Dedifferentiated amniotic fluid mesenchymal stem cell (primary cell): Measurements from ENCODE around the gene TNFRSF25.
"Not testable (repeated sequence)": the region's sequence is repeated elsewhere in the genome, so short reads cannot be mapped to it uniquely, and the experiment has no call there.

Experiments
- DNase-seq: peaks from one replicate; pipeline ENCODE4 v3.0.0-alpha.2; 2016; ENCODE audit errors: extremely low spot score

Gene TNFRSF25

DNA sequence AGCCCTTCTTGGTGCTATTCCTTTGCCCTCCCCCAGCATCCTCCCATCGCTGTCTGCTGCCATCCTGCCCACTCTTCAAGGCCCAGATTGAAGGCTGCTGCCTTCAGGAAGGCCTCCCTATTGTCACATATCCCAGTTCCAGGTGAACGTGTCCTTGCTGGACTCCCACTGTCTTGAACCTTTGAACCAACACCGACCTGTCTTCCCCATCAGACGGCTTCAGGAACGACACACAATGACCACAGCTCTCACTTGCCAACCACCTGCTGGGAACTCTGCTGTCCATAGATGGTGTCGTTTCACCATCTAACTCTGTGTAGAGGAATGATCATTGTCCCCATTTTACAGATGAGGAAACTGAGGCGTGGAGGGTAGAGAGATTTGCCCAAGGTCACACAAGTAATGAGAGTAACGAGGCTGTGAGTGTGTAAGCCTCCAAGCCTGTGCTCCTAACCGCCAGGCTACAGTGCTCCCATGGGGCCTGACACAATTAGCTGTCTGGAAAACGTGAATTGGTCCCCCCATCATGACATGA, 35.4 kb upstream of the TNFRSF25 start:
- DNase-seq: no peak

DNA sequence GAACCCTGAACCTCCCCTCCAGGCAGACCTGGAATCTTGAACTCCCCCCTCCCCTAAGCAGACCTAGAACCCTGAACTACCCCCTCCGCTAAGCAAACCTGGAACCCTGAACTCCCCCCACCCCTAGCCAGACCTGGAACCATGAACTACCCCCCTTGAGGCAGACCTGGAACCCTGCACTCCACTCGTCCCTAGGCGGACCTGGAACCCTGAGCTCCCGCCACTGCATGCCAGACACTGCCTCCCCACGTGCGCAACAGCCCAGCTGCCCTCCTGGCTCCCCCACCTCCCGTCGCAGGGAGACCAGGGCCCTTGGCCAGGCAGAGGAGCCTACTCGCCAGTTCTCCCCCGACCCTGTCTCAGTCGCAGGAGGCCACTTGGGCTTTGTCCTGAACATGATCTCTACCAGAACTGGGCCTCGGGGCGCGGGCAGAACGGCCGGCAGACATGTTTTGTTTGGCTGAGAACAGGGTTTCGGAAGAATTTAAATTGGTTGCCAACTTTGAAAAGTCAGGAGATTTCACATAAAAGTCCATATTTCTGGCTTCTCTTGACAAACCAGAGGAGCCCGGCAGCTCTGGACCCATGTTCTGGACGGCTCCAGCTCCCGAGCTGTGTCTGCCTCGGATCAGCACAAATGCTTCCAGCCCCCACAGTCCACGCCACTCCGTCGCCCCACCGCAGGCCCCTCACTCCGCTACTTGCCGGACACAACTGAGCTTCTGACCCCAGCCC, 34.7 kb upstream of the TNFRSF25 start:
- no peak for DNase-seq

DNA sequence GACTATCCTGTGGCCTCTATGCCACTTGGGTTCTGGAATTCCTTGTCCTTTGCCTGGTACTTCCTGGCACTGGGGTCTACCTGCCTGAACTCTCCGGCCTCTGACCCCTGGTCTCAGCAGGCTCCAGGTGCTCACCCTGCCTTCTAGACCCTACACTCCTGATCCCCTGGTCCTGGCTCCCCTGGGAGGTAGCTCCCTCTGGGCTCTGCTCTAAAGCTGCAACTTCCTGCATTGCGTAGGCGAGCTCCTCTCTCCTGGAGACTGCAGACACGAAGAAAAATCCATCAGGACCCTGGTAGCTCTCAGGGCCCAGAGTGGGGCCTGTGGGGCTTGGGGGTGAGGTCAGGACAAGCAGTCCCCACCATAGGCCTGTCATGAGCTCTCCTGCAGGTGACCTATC, 33.3 kb upstream of the TNFRSF25 start:
- DNase-seq: no peak

DNA sequence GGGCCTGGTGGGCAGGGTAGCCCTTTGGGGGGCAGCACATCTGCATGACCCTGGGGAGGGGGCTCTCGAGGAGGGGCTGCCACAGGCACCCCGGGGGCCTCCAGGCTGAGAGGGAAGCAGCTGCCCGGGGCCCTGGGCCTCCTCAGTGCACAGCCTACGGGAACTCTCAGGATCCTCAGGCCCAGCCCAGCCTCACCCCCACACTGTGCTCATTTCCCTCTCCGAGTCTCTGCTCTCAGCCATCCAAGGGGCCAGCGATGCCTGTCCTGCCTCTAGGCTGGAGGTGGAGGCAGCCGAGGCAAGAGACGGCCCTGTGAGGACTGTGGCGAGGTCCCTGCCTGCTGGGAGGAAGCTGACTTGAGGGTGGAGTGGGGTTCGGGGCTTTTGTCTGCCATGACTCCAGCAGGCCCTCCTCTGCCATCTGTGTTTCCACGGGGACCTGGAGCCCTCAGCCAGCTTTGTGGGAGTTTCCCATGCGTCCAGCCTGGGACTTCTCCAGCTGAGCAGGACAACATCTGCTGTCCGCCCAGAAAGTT, 32.7 kb upstream of the TNFRSF25 start:
- DNase-seq: no peak

DNA sequence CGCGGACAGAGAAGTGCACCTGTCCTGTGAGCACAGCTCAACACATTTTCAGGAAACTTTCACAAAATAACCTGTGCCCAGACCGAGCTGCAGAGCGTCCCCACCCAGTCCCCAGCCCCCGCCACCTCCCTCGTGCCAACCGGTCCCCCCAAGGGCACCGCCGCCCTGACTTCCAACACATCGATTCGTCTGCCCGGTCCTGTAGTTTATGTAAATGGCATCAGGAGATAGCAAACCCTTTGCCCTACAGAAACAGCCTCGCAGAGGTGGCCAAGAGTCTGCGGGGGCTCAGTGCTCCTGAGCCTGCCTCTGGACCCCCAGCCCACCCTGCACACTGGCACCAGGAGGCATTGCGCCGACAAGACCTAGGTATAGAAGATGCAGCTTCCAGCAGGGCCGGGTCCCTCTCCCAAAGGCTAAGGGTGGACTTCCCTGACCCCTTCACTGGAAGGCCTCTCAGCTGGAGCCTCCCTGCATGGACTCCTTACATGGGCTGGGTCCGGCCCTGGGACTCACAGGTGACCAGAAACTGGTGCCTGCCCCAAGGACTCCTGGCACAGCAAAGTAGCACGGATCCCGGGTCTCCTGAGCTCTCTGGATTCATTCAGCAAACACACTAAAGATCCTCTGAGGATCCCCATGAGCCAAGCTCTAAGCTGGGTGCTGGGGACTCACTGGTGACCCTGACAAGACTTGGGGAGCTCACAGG, 32.0 kb upstream of the TNFRSF25 start:
- DNase-seq: no peak

DNA sequence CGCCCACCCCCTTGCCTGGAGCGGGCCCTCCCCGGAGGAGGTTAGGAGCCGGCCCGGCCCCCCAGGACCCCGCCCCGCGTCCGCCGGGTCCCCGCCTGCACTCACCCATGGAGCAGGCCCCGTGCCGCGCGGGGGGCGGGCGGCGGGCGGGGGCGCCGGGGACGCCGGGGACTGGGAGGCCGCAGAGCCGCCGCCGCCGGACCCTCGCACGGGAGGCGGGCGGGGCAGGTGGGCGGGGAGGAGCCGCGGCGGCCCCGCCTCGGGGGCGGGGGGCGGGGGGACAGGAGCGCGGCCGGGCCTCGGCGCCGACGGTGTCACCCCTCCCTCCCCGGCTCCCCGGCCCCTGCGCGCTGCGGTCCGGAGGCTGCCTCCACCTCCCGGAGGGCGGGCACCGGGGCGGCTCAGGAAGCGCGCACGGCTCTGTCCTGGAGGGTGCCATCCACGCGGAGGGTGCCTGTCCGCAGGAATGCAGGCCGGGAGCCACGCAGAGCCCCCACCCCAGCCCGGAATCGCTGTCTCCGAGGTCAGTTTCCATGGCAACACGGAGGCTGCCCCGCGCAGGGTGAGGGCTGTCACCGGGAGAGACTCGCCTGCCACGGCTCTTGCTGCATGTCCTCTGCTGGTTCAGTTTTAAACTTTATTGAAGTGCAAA, 31.4 kb upstream of the TNFRSF25 start:
- no peak for DNase-seq

DNA sequence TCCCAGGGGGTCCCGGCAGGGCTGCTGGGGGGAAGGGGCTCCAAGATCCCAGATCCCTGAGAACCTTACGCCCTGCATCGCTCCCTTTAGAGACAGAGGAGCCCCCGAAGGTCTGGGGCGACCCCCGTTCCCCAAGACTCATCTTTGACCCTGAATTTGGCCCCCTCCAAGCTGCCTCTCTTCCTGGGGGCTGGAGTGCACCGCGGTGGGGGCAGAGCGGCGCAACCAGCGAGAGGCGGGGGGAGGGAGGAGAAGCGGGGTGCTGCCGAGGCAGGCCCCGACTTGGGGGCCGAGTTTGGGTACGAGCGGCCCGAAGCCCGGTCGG, 30.9 kb upstream of the TNFRSF25 start:
- no peak for DNase-seq

DNA sequence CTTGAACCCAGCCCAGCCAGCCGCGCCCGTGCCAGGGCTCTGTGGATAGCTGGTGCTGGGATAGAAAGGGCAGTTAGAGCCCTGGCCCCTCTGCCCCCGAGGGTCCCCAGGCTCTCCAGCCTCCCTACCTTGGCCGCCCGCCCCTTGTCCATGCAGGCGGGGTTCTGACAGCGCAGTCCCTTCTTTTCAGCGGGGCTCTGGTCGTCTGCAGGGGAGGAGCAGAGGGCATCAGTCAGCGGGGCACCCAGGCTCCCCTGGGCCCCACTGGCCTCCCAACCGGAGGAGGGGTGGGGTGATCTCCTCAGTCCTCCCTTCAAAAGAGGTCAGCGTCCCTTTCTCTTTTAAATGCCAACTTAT, 30.4 kb upstream of the TNFRSF25 start:
- DNase-seq: no peak

DNA sequence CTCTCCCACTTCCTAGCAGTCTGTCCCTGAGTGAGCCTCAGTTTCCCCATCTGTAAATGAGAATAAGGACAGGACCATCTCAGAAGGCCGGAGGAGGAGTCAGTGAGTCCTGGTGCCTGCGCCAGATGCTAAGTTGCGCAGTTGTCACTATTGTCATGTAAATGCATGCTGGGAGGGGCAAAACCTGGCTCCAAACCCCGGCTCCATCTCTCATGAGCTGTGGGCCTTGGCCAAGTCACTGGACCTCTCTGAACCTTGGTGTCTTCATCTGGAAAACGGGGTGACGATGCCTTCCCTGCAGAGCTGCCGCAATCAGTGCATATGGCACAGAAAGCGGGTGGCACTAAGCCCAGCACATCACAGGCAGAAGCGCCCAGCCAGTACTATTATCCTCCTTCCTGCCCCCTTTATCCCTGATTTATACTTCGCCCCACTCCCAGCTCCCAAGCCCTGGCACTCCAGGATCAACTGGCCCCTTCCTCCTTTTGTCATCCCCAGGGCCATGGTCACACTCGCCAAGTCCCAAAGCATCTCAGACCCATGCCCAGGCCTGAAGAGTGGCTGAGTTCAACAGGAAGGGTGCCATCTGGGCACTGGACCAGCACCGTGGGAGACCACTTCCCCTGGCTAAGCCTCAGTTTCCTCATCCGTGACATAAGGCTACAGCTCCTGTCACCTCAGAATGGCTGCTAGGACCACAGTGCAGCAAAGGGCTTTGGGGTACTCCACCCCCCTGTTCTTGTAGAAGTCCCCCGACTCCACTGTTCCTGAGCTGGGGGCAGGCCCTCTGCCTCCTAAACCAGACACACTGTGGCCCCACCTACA, 29.8 kb upstream of the TNFRSF25 start:
- DNase-seq: no peak

DNA sequence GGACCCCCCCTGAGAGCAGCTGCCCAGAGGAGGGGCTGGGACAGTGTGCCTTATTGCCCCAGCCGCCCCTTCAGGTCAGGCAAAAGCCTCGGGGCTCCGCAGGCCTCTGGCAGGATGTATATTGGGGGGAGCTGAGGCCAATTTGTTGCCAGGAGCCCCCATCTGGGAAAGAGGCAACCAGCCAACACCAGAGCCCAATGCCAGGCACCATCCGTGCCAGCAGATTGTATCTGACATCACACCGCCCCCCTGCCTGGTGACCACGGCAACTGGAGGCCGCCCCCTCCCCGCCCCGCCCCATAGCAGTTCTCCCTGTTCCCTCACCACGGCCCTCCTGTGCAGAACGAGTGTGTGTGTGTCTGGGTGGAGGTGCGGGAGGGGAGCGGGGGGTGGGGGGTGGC, 29.1 kb upstream of the TNFRSF25 start:
- no peak for DNase-seq

DNA sequence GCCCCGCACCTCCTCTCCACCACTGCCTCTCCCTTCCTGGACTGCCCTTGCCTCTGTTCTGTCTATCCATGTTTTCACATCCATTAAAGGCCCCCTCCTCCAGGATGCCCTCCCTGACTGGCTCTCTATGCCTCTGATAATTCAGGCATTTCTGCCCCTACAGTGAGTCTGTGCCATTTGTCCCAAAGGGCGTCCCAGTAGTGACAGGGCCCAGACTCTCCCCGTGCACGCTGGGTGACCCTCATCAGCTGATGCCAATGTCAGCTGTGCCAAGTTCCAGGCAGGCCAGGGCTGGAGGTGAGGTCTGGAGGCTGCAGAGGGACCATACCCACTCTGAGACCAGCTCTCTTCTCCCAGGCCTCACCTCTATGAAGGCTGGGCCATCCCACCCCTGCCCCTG, 28.7 kb upstream of the TNFRSF25 start:
- no peak for DNase-seq

DNA sequence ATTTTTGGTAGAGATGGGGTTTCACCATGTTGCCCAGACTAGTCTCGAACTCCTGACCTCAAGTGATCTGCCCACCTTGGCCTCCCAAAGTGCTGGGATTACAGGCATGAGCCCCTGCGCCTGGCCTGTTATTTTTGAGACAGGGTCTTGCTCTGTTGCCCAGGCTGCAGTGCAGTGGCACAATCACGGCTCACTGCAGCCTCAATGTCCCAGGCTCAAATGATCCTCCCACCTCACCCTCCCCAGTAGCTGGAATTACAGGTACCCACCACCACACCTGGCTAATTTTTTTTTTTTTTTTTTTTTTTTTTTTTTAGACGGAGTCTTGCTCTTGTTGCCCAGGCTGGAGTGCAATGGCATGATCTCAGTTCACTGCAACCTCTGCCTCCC, 27.9 kb upstream of the TNFRSF25 start:
- not testable (repeated sequence) for DNase-seq

DNA sequence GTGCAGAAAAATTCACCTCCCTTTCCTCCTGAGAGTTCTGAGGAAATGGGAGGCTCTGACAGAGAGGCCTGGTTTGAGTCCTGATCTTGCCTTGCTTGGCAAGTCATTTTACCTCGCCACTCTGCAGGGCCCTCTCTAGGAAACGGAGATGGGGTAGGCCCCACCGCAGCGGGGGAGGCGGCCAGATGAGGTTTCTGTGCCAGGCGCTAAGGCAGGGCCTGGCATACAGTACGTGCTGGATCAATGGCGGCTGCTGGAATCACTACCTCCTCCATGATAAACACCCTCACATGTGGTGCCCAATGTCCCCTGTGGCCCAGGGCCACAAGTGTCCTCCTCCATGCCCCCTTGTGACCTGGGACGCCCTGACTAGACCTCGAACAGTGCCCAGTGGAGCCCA, 26.0 kb upstream of the TNFRSF25 start:
- DNase-seq: no peak

DNA sequence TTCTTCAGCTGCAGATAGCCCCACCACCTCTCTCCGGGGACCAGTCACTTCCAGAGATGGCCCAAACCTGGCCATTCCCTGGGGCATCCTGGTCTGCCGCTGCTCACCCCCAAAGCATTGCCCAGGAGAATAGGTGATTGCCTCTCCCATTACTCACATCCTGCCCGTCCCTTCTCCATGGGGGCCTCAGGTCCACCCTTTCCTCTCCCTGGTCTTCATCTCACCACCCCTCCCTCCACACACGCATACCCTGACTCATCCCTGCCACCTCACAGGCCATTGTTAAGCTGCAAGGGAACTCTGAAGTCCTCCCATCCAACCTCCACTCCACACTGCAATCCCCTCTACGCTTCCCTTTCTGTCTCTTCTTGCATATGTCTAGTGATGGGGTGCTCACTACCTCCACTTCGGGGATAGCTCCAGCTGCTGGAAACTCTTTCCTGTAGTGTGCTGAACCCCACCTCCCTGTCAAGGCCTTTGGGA, 25.5 kb upstream of the TNFRSF25 start, which contains the start of gene PLEKHG5:
Gene PLEKHG5, minus strand, starts transcription at position 188 of the 483 bp plus-strand sequence. CDS start 14,096 bp downstream, outside the sequence.
- no peak for DNase-seq

DNA sequence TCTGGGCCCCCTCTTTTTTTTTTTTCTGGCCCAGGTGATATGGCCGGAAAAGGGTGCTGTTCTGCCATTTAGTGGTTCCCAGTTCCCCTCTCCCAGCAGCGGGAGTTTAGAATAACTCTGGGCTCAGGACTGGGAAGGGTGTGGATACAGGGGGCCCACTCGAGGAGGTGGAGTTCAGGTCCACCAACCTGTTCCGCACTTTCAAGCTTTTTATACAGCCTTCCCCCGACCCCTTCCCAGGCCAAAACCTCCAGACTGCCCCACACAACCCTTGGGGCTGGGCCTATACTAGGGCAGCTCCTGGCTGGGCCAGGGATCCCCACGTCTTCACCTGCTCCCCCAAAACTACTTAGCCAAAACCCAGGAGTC, 25.1 kb upstream of the TNFRSF25 start:
- no peak for DNase-seq

DNA sequence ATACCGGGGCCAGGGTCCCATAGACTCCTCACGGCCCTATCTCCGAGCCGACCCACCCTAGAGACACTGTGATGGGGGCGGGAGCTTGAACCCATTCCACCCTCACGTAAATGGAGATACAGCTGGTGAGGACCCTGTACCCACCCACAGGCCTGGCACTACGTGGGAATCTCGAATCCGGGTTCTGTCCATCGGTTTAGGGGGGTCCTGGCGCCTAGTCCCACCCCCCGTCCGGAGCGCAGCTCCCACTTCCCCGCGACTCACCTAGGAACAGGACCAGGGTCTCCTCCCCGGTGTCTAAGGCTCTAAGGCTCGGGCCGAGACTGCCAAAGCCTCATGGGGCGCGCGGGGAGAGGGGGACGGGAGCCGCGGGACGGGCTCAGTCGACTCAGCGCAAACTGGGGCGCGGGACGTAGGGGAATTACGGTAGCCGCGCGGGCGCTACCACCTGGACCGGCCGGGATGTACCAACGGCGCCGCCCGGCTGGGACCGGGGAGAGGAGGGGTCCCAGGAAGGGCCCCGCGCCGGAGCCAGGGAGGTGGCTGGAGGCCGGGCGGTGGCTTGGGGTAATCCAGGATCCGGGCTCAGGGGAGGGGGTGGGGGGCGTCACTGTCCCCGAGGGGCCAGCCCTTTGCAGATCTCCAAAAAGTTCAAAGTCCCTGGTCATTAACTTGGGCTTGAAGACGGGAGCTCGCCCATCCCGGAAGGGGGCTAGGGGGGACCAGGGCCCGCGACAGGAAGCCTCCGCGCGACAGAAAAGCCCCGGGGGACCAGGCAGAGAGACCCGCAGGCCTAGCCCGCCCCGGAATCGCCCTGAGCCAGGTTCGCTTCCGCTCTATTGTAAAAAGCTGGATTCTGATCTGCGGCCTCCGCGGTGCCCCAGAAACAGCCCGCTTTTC, 24.5 kb upstream of the TNFRSF25 start:
- DNase-seq: peak; percentile 28

DNA sequence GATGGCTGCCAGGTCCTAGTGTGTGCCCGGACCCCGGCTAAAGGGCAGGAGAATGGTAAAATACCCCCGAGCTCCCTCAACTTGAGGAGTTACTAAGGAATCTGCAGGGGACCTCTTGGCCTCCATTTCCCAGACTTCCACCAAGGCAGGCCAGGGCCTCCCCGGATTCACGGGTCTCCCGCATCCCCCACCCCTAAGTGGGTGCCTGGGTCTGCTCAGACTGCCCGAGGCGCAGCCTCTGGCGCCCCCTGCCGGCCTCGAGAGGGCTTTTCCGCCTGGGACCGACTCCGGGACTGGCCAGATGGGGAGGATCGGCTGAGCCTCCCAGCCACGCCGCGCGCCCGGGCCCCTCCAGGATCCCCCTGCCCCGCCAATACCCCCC, 23.8 kb upstream of the TNFRSF25 start:
- DNase-seq: peak; percentile 57

DNA sequence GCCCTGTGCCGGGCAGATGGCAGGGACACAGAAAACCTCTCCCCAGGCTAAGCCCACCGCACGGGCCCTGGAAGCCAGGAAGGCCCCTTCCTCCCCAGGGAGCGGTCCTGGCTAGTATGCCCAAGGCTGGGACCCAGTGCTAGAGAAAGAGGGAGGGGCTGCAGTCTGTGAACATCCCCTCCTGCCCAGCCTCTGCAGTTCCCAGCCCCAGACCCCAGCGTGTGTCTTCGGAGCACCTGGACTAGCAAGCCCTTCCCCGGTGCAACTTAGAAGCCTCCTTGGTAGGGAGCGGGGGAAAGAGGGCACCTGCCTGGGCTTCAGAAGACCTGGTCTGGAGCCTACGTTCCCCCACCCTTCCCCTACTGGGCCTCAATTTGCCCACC, 23.4 kb upstream of the TNFRSF25 start:
- DNase-seq: no peak

DNA sequence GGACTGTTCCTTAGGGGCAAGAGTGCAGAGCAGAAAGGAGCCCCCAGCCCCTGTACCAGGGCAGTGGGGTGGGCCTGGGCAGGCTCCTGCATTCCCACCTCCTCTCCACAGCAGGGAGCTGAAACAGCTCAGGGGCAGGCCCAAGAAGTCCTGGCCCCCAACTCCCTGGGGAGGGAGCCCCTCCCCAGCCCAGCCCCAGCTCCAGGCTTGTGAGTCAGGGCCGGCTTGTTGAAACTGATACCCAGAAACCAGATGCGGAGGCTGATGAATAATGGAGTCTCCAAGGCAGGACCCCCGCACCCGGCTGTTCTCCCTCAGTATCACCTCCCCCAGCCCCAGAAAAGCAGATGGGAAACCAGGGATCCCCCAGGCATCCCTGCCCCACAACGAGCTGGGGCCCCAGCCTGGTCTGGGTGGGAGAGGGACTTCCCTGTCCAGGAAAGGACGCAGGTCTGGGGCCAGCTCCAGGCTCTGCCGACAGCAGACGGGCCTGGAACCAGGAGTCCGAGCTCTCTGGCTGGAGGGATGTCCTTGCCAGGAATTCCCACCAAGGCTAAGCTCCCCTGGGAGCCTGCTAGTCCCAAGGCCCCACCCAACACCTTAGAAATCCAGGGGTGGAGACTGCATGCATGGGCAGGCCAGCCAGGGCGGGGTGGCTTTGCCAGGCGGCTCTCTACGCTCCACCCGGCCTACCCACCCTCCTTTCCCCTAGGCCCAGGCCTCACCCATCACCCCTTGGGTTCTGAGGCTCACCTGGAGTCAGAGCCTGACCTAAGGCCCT, 22.8 kb upstream of the TNFRSF25 start:
- DNase-seq: no peak
